Heart left ventricle (tissue), 13 donors: ENCODE data around the gene TAF11L14.
"Not testable (repeated sequence)": the region's sequence is repeated elsewhere in the genome, so short reads cannot be mapped to it uniquely, and the experiment has no call there.

Experiments used
- POLR2A ChIP-seq, 2 donors: fragments of 450-650 bp; IDR thresholded peaks; one replicate each; pipeline ENCODE4 v1.6.1; 2017; ENCODE audit warnings: antibody characterized with exemption in 2 of 2, mild to moderate bottlenecking in 2 of 2, moderate library complexity in 2 of 2
- TF ChIP-seq, protein P1 (sequence below), 12 donors: fragments of 200-600 bp; sonication (generic) in 4 of 12; IDR thresholded peaks; one replicate each; pipeline versions ENCODE4 v1.5.0 to v1.8.0; 2018 to 2022; ENCODE audit warnings: antibody characterized with exemption in 12 of 12, mild to moderate bottlenecking in 5 of 12
- donor health status: ischemic (EF 13 %, LVEDD 7.1; RV severe dilation, severe dysfunction).
- donor health status: DM: no; HTN: yes; CAD: no.
- donor health status: DM: no; HTN: no; CAD: no.
- donor health status: ischemic (EF 25% LVEDD 6.9; RV normal size, moderate dysfunction).
- donor health status: ischemic (EF 25% LVEDD 5.7; RV mildly dilated, moderate dysfunction).
- donor health status: ischemic (EF 35%, LVEDD 5.7; RV mildly dilated, moderate dysfunction).
- donor health status: nonischemic (EF 11% LVEDD 7.7; RV severe dilation, severe dysfunction).
- donor health status: DM: yes; HTN: yes; CAD: no.
- donor health status: PGD.
- donor health status: ischemic (EF 29% LVEDD 5.4; RV normal size, mild dysfunction).
- donor health status: nonischemic (EF 23%, LVEDD 6.1; RV moderate dilation, normal function).

DNA sequence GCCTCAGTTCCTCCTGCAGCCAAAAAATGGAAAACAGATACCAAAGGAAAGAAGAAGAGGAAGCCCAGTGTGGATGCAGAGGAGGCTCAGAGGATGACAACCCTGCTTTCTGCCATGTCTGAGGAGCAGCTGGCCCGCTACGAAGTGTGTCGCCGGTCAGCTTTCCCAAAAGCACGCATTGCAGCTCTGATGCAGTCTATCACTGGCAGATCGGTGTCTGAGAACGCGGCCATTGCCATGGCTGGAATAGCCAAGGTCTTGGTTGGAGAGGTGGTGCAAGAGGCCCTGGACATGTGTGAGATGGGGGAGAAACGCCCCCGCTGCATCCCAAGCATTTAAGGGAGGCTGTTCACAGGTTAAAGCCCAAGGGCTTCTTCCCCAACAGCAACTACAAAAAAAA is 15.0 kb downstream of the TAF11L14 start:
- TF ChIP-seq, protein P1, sequence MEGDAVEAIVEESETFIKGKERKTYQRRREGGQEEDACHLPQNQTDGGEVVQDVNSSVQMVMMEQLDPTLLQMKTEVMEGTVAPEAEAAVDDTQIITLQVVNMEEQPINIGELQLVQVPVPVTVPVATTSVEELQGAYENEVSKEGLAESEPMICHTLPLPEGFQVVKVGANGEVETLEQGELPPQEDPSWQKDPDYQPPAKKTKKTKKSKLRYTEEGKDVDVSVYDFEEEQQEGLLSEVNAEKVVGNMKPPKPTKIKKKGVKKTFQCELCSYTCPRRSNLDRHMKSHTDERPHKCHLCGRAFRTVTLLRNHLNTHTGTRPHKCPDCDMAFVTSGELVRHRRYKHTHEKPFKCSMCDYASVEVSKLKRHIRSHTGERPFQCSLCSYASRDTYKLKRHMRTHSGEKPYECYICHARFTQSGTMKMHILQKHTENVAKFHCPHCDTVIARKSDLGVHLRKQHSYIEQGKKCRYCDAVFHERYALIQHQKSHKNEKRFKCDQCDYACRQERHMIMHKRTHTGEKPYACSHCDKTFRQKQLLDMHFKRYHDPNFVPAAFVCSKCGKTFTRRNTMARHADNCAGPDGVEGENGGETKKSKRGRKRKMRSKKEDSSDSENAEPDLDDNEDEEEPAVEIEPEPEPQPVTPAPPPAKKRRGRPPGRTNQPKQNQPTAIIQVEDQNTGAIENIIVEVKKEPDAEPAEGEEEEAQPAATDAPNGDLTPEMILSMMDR (IDR thresholded peaks at IDR 0.05) = not testable (repeated sequence)
- TF ChIP-seq POLR2A (IDR thresholded peaks at IDR 0.05) = not testable (repeated sequence)
